ENCODE results near the gene PSMD5.

The PSMD5 gene

GRCh38 chr9:120861935-120862334 lies 19.2 kb upstream of the PSMD5 start:
- H3K27ac ChIP-seq (ENCODE audit: low read length), result no peak overlapping the region
- H3K79me2 ChIP-seq (ENCODE audit: low read length), result no peaks in the 10 kb centered on the region
- H3K4me1 ChIP-seq (ENCODE audit: low read length), result no peaks in the 10 kb centered on the region
- H3K4me3 ChIP-seq (ENCODE audit: low read length), result no peak overlapping the region
- H3K27me3 ChIP-seq (replicated peaks; ENCODE audit: insufficient read depth, low read length), result no peaks in the 10 kb centered on the region
- H2AFZ ChIP-seq (ENCODE audit: low read length), result no peak overlapping the region
- no peaks in the 10 kb centered on the region for H3K9me3 ChIP-seq (replicated peaks; ENCODE audit: insufficient read depth, low read length)
- no peak overlapping the region for H3K4me2 ChIP-seq (ENCODE audit: low read depth, low read length)
- H3K9me2 ChIP-seq (replicated peaks; ENCODE audit: insufficient read depth, low read length), result no peaks in the 10 kb centered on the region
- H3F3A ChIP-seq (ENCODE audit: insufficient read depth, low read length), result no peaks in the 10 kb centered on the region
- no peak overlapping the region for H3K9ac ChIP-seq (ENCODE audit: low read length)
- TF ChIP-seq CTCF (IDR thresholded peaks at IDR 0.05; ENCODE audit: low read length), result no peak
- no peak for TF ChIP-seq EZH2phosphoT487 (IDR thresholded peaks at IDR 0.05; ENCODE audit: low read length)
- no peak for TF ChIP-seq EZH2 (optimal IDR thresholded peaks at IDR 0.05; ENCODE audit: low read depth, low read length)
- peaks cover 5% of the 10 kb centered on the region; the same call in 1 of the 2 replicates for H3K36me3 ChIP-seq (replicated peaks; ENCODE audit: insufficient read depth, low read length)
- H4K20me1 ChIP-seq (ENCODE audit: insufficient read depth, low read length), result no peaks in the 10 kb centered on the region
- no peak for DNase-seq

GRCh38 chr9:120860083-120860482 lies 17.4 kb upstream of the PSMD5 start:
- no peak for TF ChIP-seq EZH2phosphoT487 (IDR thresholded peaks at IDR 0.05; ENCODE audit: low read length)
- TF ChIP-seq CTCF (IDR thresholded peaks at IDR 0.05; ENCODE audit: low read length), result no peak
- no peak for TF ChIP-seq EZH2 (optimal IDR thresholded peaks at IDR 0.05; ENCODE audit: low read depth, low read length)
- Histone ChIP-seq H3K36me3 (replicated peaks; ENCODE audit: insufficient read depth, low read length) (peaks cover 5% of the 10 kb centered on the region; the same call in 1 of the 2 replicates), H3K4me3 (ENCODE audit: low read length) (no peak overlapping the region), H3K4me1 (ENCODE audit: low read length) (no peaks in the 10 kb centered on the region), H3K4me2 (ENCODE audit: low read depth, low read length) (no peak overlapping the region), H3K9me3 (replicated peaks; ENCODE audit: insufficient read depth, low read length) (no peaks in the 10 kb centered on the region), H3K79me2 (ENCODE audit: low read length) (no peaks in the 10 kb centered on the region), H2AFZ (ENCODE audit: low read length) (no peak overlapping the region), H3K9me2 (replicated peaks; ENCODE audit: insufficient read depth, low read length) (no peaks in the 10 kb centered on the region), H3F3A (ENCODE audit: insufficient read depth, low read length) (no peaks in the 10 kb centered on the region; the same call in 1 of the 2 replicates), H3K27ac (ENCODE audit: low read length) (no peak overlapping the region), H3K27me3 (replicated peaks; ENCODE audit: insufficient read depth, low read length) (no peaks in the 10 kb centered on the region), H4K20me1 (ENCODE audit: insufficient read depth, low read length) (no peaks in the 10 kb centered on the region), H3K9ac (ENCODE audit: low read length) (no peak overlapping the region)
- no peak for DNase-seq

GRCh38 chr9:120859361-120859760 lies 16.6 kb upstream of the PSMD5 start:
- H3K9me2 ChIP-seq (replicated peaks; ENCODE audit: insufficient read depth, low read length), result no peaks in the 10 kb centered on the region
- peaks cover 5% of the 10 kb centered on the region; the same call in 1 of the 2 replicates for H3K36me3 ChIP-seq (replicated peaks; ENCODE audit: insufficient read depth, low read length)
- no peak for TF ChIP-seq EZH2 (optimal IDR thresholded peaks at IDR 0.05; ENCODE audit: low read depth, low read length)
- no peak for TF ChIP-seq CTCF (IDR thresholded peaks at IDR 0.05; ENCODE audit: low read length)
- no peak for TF ChIP-seq EZH2phosphoT487 (IDR thresholded peaks at IDR 0.05; ENCODE audit: low read length)
- no peaks in the 10 kb centered on the region for H3K27me3 ChIP-seq (replicated peaks; ENCODE audit: insufficient read depth, low read length)
- no peak overlapping the region for H3K4me3 ChIP-seq (ENCODE audit: low read length)
- H3K4me2 ChIP-seq (ENCODE audit: low read depth, low read length), result no peak overlapping the region
- no peaks in the 10 kb centered on the region for H3K4me1 ChIP-seq (ENCODE audit: low read length)
- no peak overlapping the region for H3K27ac ChIP-seq (ENCODE audit: low read length)
- H3K9me3 ChIP-seq (replicated peaks; ENCODE audit: insufficient read depth, low read length), result no peaks in the 10 kb centered on the region
- no peaks in the 10 kb centered on the region for H4K20me1 ChIP-seq (ENCODE audit: insufficient read depth, low read length)
- H2AFZ ChIP-seq (ENCODE audit: low read length), result no peak overlapping the region
- H3F3A ChIP-seq (ENCODE audit: insufficient read depth, low read length), result no peaks in the 10 kb centered on the region; the same call in 1 of the 2 replicates
- no peak overlapping the region for H3K9ac ChIP-seq (ENCODE audit: low read length)
- H3K79me2 ChIP-seq (ENCODE audit: low read length), result no peaks in the 10 kb centered on the region
- no peak for DNase-seq

Measured in MM.1S (cell line).